Lung (tissue), 12 donors: ENCODE measurements around the gene ADGRD1. TPM values are rescaled to one million over a fixed set of nuclear protein-coding genes. Genes with fewer than 3 reads are reported as not detected.
A peak's percentile ranks its signal among the peaks of the same experiment; 100 is the strongest.

Experiments used
- ATAC-seq: fragments of 200-7000 bp; cut with Tn5 transposase; one replicate; pipeline ENCODE4 v1.9.1; 2020; ENCODE audit warnings: moderate number of reproducible peaks; ENCODE audit not compliant: insufficient read depth, low FRiP score
- DNase-seq, 3 donors: peaks; one replicate each; pipeline ENCODE4 v3.0.0-alpha.2; 2013 to 2017
- H3K27ac ChIP-seq, 2 donors: one replicate each; pipeline ENCODE4 v1.5.1; 2013; ENCODE audit warnings: mild to moderate bottlenecking in 2 of 2, moderate library complexity in 2 of 2, control low read depth in 1 of 2, inconsistent platforms in 1 of 2, low read depth in 1 of 2, low read length in 1 of 2
- H3K27me3 ChIP-seq, 3 donors: one replicate each; pipeline ENCODE4 v1.5.1; 2013; ENCODE audit warnings: low read length in 2 of 3; ENCODE audit not compliant: control insufficient read depth in 3 of 3, insufficient read depth in 3 of 3
- H3K36me3 ChIP-seq, 4 donors: one replicate each; pipeline ENCODE4 v1.5.1; 2013; ENCODE audit warnings: low read length in 4 of 4, mild to moderate bottlenecking in 1 of 4, moderate library complexity in 1 of 4; ENCODE audit not compliant: control insufficient read depth in 4 of 4, insufficient read depth in 4 of 4
- H3K4me1 ChIP-seq, 5 donors: one replicate each; pipeline ENCODE4 v1.5.1; 2013; ENCODE audit warnings: low read length in 5 of 5, mild to moderate bottlenecking in 2 of 5, moderate library complexity in 1 of 5; ENCODE audit not compliant: control insufficient read depth in 5 of 5, insufficient read depth in 5 of 5
- H3K4me3 ChIP-seq: one replicate; pipeline ENCODE4 v1.5.1; 2013; ENCODE audit warnings: mild to moderate bottlenecking, control low read depth, moderate library complexity
- H3K9ac ChIP-seq, 2 donors: one replicate each; pipeline ENCODE4 v1.5.1; 2013; ENCODE audit warnings: low read length in 2 of 2, control low read depth in 1 of 2; ENCODE audit not compliant: insufficient read depth in 1 of 2
- H3K9me3 ChIP-seq, 4 donors: one replicate each; pipeline ENCODE4 v1.5.1; 2013; ENCODE audit warnings: low read length in 3 of 4, mild to moderate bottlenecking in 1 of 4, moderate library complexity in 1 of 4; ENCODE audit not compliant: control insufficient read depth in 4 of 4, insufficient read depth in 3 of 4
- WGBS, 2 donors: extraction: QIAGEN DNeasy Blood & Tissue Kit; methylation state at CpG; one replicate each; pipeline ENCODE4 v1.1.7; 2013; 5-methylcytosine and 5-hydroxymethylcytosine counted together
- polyA plus RNA-seq, 2 donors: library from polyadenylated mRNA; stranded (reverse); fragments of 200-250 nt; gene quantifications; one replicate each; pipeline ENCODE4 v1.2.1, GENCODE V29; 2013
- total RNA-seq, 2 donors: library from RNA; depleted of rRNA in 1 of 2; stranded (reverse); fragments of >200 nt in 1 of 2; gene quantifications; one replicate each; pipeline ENCODE4 v1.2.1, GENCODE V29; 2014 to 2021
- TF ChIP-seq, protein P1 (sequence below): IDR thresholded peaks from 2 replicates; pipeline ENCODE4 v1.5.1; 2012; ENCODE audit warnings: mild to moderate bottlenecking; ENCODE audit errors: control extremely low read depth, extremely low read depth
- donor health status: control.
- donor health status: control.
- donor health status: Bipolar disorder and iron deficiency.
- donor health status: healthy.
- donor health status: DM: yes; HTN: yes; CAD: no.

The ADGRD1 gene
- total and polyA plus RNA-seq, 4 donors: 23.5 to 85.6 (median 46.7) TPM

DNA sequence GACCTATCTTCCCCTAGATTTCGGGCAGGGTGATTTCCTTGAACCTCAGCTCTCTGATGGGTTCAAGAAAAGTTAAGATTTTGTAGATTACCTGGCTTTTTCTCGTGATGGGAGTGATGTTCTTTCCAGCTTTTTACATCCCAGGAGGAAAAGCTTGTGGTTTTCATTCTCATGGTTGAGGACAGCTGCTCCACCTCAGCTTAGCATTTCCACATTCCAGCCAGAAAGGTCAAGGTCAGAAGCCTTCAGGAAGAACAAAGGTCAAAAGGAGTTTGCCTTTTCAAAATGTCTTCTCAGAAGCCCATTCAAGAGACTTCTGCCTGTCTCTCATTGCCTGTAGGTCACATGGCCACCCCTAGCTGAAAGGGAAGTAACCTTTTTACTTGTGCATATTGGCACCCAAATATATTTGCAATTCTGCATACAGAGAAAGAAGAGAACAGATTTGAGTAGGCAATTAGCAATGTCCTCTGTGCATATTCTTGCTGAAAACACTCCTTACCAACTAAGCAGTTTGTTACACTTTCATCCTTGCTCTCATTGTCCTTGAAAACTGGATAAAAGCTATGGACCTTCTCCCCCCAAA lies 6.6 kb upstream of the ADGRD1 start:
- no peak overlapping the region for H3K4me3 ChIP-seq
- no peaks in the 10 kb centered on the region for H3K36me3 ChIP-seq
- H3K9ac ChIP-seq: no peak overlapping the region
- no peak for DNase-seq
- 71 to 85% methylated on average over 2 of the region's 2 CpGs for WGBS, 2 donors
- H3K27ac ChIP-seq: peak overlapping the region in 1 of 2 donors; percentile 77
- peaks cover 0 to 5% (median 2%) of the 10 kb centered on the region in 5 donors for H3K4me1 ChIP-seq
- no peaks in the 10 kb centered on the region for H3K27me3 ChIP-seq
- H3K9me3 ChIP-seq: peaks cover 0 to 2% (median 0%) of the 10 kb centered on the region in 4 donors
- TF ChIP-seq, protein P1, sequence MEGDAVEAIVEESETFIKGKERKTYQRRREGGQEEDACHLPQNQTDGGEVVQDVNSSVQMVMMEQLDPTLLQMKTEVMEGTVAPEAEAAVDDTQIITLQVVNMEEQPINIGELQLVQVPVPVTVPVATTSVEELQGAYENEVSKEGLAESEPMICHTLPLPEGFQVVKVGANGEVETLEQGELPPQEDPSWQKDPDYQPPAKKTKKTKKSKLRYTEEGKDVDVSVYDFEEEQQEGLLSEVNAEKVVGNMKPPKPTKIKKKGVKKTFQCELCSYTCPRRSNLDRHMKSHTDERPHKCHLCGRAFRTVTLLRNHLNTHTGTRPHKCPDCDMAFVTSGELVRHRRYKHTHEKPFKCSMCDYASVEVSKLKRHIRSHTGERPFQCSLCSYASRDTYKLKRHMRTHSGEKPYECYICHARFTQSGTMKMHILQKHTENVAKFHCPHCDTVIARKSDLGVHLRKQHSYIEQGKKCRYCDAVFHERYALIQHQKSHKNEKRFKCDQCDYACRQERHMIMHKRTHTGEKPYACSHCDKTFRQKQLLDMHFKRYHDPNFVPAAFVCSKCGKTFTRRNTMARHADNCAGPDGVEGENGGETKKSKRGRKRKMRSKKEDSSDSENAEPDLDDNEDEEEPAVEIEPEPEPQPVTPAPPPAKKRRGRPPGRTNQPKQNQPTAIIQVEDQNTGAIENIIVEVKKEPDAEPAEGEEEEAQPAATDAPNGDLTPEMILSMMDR: no peak
- ATAC-seq: no peak

- no peak for ATAC-seq
- TF ChIP-seq, protein P1: no peak
- Histone ChIP-seq H3K4me1 (peaks cover 0 to 9% (median 3%) of the 10 kb centered on the region in 5 donors), H3K27ac (no peak overlapping the region), H3K36me3 (no peaks in the 10 kb centered on the region), H3K9ac (no peak overlapping the region), H3K27me3 (no peaks in the 10 kb centered on the region), H3K4me3 (no peak overlapping the region), H3K9me3 (peaks cover 0 to 2% (median 0%) of the 10 kb centered on the region in 4 donors)
- WGBS, 2 donors: 79 to 91% methylated on average over 10 of the region's 10 CpGs
- DNase-seq: no peak
These were observed 5.6 kb upstream of the ADGRD1 start for GRCh38 chr12:130948136-130948535.

DNA sequence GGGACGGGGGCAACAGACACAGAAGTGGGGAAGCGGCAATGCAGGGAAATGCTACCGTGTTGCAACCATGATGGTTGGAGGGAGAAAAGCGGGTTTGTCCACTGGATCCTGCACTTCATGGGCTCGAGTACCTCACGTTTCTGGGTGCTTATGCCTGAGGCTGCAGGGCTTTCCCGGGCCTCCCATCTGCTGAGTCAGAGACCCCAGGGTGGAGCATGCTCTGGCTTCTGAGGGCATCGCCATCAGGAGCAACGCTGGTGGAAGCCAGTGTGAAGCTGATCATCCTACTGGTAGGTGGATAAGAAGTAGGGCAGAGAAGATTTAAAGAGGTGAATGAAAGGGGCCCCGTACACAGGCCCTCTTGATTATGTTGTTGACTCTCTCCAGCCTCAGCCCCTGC lies 5.0 kb upstream of the ADGRD1 start:
- Histone ChIP-seq H3K4me3 (no peak overlapping the region), H3K9ac (no peak overlapping the region), H3K27ac (no peak overlapping the region), H3K9me3 (peaks cover 0 to 2% (median 0%) of the 10 kb centered on the region in 4 donors), H3K4me1 (peaks cover 0 to 14% (median 6%) of the 10 kb centered on the region in 5 donors), H3K36me3 (no peaks in the 10 kb centered on the region), H3K27me3 (no peaks in the 10 kb centered on the region)
- 78 to 88% methylated on average over 10 of the region's 10 CpGs for WGBS, 2 donors
- ATAC-seq: no peak
- DNase-seq: no peak
- TF ChIP-seq, protein P1: no peak

DNA sequence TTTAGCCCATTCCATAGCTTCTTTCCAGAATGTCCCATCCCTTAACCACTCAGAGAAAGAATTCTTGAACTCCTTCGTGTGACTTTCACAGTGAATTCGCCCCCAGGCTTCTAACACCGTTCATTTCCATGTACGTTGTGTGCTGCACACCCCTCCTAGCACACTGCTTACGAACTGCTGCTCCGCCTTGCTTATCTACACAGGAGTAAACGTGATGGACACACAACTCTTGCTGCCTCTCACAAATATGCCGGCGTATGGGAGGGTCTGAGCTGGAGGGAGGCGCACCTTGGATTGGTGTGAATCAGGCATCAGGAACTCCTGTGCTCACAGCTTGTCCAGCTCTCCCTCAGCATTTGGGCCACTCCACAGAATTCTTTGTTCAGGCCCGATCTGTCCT lies 3.9 kb upstream of the ADGRD1 start:
- Histone ChIP-seq H3K27ac (no peak overlapping the region), H3K9ac (no peak overlapping the region), H3K9me3 (peaks cover 0 to 2% (median 0%) of the 10 kb centered on the region in 4 donors), H3K36me3 (no peaks in the 10 kb centered on the region), H3K4me1 (peaks cover 0 to 23% (median 7%) of the 10 kb centered on the region in 5 donors), H3K27me3 (no peaks in the 10 kb centered on the region), H3K4me3 (no peak overlapping the region)
- TF ChIP-seq, protein P1: no peak
- no peak for DNase-seq
- 92 to 93% methylated on average over 11 of the region's 11 CpGs for WGBS, 2 donors
- ATAC-seq: no peak
